ENCODE measurements around the gene OR5D16. TPM values are rescaled to one million over a fixed set of nuclear protein-coding genes. Genes with fewer than 3 reads are reported as not detected.
"Not testable (repeated sequence)": the region's sequence is repeated elsewhere in the genome, so short reads cannot be mapped to it uniquely, and the experiment has no call there.

OR5D16 gene
- polyA plus RNA-seq (ENCODE audit: insufficient read length in 4 of 4), result not detected

- no peak for DNase-seq (ENCODE audit: low read depth in 4 of 4, low spot score in 2 of 4)
Measured at GRCh38 chr11:55838452-55838851, at the start of gene OR5D16. OR5D16 (plus strand) TSS chr11:55838752; CDS start chr11:55838752, 0 bp downstream.

- no peak for DNase-seq (ENCODE audit: low read depth in 4 of 4, low spot score in 2 of 4)
Measured at GRCh38 chr11:55791606-55792005, 46.9 kb upstream of the OR5D16 start.

- DNase-seq (ENCODE audit: low read depth in 4 of 4, low spot score in 2 of 4), result no peak
Measured at GRCh38 chr11:55793321-55793720, 45.2 kb upstream of the OR5D16 start.

GRCh38 chr11:55795256-55795655, 43.3 kb upstream of the OR5D16 start, which contains the start of gene OR5D14:
OR5D14 (plus strand) TSS chr11:55795556; CDS start chr11:55795556, 0 bp downstream.
- DNase-seq (ENCODE audit: low read depth in 4 of 4, low spot score in 2 of 4), result no peak

- no peak for DNase-seq (ENCODE audit: low read depth in 4 of 4, low spot score in 2 of 4)
Measured at GRCh38 chr11:55806248-55806647, 32.3 kb upstream of the OR5D16 start.

- no peak for DNase-seq (ENCODE audit: low read depth in 4 of 4, low spot score in 2 of 4)
Measured at GRCh38 chr11:55811067-55811466, 27.5 kb upstream of the OR5D16 start, which contains the start of gene OR5L1. OR5L1 (plus strand) TSS chr11:55811367; CDS start chr11:55811467, 100 bp downstream.

- no peak for DNase-seq (ENCODE audit: low read depth in 4 of 4, low spot score in 2 of 4)
Measured at GRCh38 chr11:55819330-55819729, 19.2 kb upstream of the OR5D16 start, which contains the start of gene OR5D18. OR5D18 (plus strand) TSS chr11:55819630; CDS start chr11:55819630, 0 bp downstream.

GRCh38 chr11:55826919-55827318, 11.6 kb upstream of the OR5D16 start, which contains the start of gene OR5L2:
OR5L2 (plus strand) TSS chr11:55827219; CDS start chr11:55827219, 0 bp downstream.
- no peak for DNase-seq (ENCODE audit: low read depth in 4 of 4, low spot score in 2 of 4)

GRCh38 chr11:55847453-55847852, 8.9 kb downstream of the OR5D16 start:
- no peak for DNase-seq (ENCODE audit: low read depth in 4 of 4, low spot score in 2 of 4)

GRCh38 chr11:55849037-55849436, 10.5 kb downstream of the OR5D16 start:
- no peak for DNase-seq (ENCODE audit: low read depth in 4 of 4, low spot score in 2 of 4)

- no peak for DNase-seq (ENCODE audit: low read depth in 4 of 4, low spot score in 2 of 4)
Measured at GRCh38 chr11:55852141-55852540, 13.6 kb downstream of the OR5D16 start.

GRCh38 chr11:55854704-55855103, 16.2 kb downstream of the OR5D16 start:
- DNase-seq (ENCODE audit: low read depth in 4 of 4, low spot score in 2 of 4), result no peak

GRCh38 chr11:55867354-55867753, 28.8 kb downstream of the OR5D16 start:
- not testable (repeated sequence) for DNase-seq (ENCODE audit: low read depth in 4 of 4, low spot score in 2 of 4)

GRCh38 chr11:55872731-55873130, 34.2 kb downstream of the OR5D16 start:
- DNase-seq (ENCODE audit: low read depth in 4 of 4, low spot score in 2 of 4), result not testable (repeated sequence)

- DNase-seq (ENCODE audit: low read depth in 4 of 4, low spot score in 2 of 4), result not testable (repeated sequence)
Measured at GRCh38 chr11:55873146-55873545, 34.6 kb downstream of the OR5D16 start.

- not testable (repeated sequence) for DNase-seq (ENCODE audit: low read depth in 4 of 4, low spot score in 2 of 4)
Measured at GRCh38 chr11:55882997-55883396, 44.4 kb downstream of the OR5D16 start, which contains the start of gene TRIM51. TRIM51 (plus strand) TSS chr11:55883297; CDS start chr11:55885429, 2,132 bp downstream.

- DNase-seq (ENCODE audit: low read depth in 4 of 4, low spot score in 2 of 4), result not testable (repeated sequence)
Measured at GRCh38 chr11:55884995-55885394, 46.4 kb downstream of the OR5D16 start.

- not testable (repeated sequence) for DNase-seq (ENCODE audit: low read depth in 4 of 4, low spot score in 2 of 4)
Measured at GRCh38 chr11:55885481-55885880, 46.9 kb downstream of the OR5D16 start.

All from left renal cortex interstitium (tissue), 4 donors.